Ishikawa (cell line): Measurements from ENCODE around the gene CAND1.

ENCODE experiments used
- EP300 ChIP-seq: IDR thresholded peaks from 2 replicates; pipeline ENCODE4 v1.6.1; 2012; ENCODE audit warnings: borderline replicate concordance
- TAF1 ChIP-seq: IDR thresholded peaks from 2 replicates; pipeline ENCODE4 v1.6.1; 2012; ENCODE audit warnings: low read depth, mild to moderate bottlenecking
- TEAD4 ChIP-seq: IDR thresholded peaks from 2 replicates; pipeline ENCODE4 v1.6.1; 2012

DNA sequence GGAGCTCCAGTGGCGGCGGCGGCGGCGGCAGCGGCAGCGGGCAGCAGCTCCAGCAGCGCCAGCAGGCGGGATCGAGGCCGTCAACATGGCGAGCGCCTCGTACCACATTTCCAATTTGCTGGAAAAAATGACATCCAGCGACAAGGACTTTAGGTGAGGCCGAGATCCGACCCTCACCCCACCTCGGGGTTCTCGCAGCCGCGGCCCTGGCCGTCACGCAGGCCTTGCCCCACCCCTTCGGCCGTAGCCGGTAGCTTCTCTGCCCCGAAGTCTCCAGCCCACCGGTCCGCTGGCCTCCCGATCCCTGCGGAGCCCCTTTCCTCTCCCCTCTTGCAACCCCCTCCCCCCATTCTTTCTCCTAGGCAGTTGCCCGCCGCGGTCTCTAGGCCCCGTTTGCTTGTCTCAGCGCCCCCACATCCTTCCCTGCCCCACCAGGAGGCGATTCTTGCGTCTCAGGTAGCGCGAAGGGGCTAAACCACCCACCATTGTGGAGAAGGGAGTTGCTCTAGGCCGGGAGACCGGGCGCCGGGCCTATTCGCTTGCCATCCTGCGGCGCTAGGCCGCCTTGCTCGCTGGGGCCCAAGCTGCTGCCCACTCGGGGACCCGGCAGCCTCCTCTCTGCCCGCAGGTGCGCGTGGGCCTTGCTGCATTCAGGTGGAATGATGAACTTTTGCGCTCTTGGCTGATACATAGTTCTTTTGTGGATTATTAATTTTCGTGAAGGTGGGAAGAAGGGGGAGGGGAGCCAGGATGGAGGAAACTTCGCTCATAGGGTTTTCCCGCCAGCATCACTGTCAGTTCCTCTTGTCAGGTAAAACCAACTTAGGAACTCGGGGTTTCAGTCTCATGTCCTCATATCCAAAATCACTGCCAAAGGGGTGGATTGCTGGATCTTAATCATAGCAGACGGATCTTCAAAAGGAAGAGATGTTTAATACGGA lies 745 bp downstream of the CAND1 start:
- TF ChIP-seq EP300 (no peak), TEAD4 (no peak), TAF1 (no peak)
